GM12872 (cell line): ENCODE data around the gene FBRS.

Experiments
- TF ChIP-seq, protein P1 (sequence below): IDR thresholded peaks from 3 replicates; pipeline ENCODE4 v1.5.1; 2011; ENCODE audit warnings: low read depth, mild to moderate bottlenecking, low read length, moderate library complexity; ENCODE audit not compliant: insufficient read depth

FBRS gene

DNA sequence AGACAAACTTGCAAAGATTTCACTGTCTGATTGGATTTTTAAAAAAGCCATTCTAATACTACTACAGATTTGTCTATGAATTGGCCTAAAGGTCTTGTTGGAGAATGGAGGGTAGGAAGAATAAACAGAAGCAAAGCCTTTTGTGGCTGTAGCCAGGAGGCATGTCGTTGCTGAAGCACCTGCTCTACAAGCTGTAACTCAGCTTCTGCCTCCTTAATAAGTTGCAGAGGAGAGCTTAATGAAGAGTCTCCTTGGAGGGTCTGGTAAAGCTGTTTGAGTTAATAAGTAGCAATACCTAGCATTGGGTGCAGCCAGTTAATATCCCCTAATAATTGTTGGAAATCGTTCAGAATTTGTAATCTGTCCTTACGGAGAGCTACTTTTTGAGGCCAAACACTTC, 38.1 kb upstream of the FBRS start:
- TF ChIP-seq, protein P1, sequence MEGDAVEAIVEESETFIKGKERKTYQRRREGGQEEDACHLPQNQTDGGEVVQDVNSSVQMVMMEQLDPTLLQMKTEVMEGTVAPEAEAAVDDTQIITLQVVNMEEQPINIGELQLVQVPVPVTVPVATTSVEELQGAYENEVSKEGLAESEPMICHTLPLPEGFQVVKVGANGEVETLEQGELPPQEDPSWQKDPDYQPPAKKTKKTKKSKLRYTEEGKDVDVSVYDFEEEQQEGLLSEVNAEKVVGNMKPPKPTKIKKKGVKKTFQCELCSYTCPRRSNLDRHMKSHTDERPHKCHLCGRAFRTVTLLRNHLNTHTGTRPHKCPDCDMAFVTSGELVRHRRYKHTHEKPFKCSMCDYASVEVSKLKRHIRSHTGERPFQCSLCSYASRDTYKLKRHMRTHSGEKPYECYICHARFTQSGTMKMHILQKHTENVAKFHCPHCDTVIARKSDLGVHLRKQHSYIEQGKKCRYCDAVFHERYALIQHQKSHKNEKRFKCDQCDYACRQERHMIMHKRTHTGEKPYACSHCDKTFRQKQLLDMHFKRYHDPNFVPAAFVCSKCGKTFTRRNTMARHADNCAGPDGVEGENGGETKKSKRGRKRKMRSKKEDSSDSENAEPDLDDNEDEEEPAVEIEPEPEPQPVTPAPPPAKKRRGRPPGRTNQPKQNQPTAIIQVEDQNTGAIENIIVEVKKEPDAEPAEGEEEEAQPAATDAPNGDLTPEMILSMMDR: no peak

DNA sequence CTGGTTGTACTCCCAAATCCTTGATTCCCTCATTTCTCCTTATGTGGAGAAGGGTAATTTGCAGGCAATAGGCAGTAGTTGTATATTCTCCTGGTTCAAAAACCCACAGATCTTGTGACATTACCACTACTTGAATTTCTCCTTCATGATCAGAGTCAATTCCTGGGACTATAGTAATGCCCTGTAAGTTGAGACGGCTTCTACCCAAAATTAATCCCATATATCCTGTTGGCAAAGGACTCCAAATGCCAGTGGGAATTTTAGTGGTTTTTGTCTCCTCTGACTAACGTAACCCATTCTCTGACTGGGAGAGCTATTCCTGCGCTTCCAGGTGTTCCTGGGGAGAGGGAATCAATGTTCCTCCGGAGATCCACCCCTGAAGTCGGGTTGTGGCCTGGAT, 36.5 kb upstream of the FBRS start:
- TF ChIP-seq, protein P1: no peak

DNA sequence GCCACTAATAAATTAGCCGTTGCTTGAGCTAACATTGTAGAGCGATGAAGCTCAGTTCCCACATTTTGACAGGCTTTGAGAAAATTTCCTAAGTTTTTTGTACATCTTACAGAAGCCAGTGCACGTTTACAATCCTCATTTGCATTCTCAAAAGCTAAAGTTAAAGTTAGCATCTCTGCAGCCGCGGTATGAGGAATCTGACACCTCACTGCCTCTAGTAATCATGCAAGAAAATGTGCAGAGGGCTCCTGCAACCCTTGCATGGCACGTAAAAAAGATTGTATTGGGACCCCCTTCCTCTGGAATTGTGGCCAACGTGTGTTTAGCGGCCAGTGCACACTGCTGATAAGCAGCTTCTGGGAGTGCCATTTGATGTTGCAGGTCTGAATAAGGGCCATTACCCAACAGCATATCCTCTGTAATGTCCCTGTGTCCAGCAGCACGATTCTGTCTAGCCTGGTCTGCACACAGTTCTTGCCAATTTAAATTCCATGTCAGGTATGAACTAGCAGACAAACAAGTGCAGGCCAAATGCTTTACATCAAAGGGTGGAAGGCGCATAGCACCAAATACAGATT, 35.7 kb upstream of the FBRS start:
- TF ChIP-seq, protein P1: no peak

DNA sequence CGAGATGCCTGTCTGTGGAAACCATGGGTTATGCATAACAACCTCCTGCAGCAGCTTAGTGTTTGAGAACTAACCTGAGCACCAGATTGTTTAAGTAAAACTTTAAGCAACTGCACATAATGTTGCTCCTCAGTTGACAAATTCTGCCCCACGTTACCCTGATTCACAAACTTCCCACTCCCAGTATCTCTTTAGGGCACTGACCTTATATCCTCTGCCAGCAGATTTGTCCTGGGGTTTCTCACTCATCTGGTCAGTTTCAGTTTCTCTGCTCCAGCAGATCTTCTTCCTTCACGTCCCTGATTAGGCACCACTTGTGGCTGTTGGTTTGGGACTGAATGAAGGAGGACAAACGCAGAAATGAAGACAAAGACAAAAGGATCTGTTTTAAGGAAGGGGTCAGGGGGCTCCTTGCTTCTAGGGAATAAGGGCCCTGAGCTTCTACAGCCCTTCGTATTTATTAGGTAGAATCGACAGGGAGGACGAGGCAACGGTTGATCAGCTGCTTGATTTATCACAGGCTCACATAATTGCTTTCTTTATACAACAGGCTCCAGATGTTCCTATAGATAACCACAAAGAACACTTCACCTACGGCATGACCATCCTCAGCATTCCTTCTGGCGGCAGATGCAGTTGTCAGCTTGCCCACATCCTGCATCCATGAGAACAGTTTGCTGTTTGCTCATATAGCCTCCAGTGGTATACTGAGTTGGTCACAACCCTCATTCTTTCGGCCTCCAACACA, 34.5 kb upstream of the FBRS start:
- TF ChIP-seq, protein P1: no peak

DNA sequence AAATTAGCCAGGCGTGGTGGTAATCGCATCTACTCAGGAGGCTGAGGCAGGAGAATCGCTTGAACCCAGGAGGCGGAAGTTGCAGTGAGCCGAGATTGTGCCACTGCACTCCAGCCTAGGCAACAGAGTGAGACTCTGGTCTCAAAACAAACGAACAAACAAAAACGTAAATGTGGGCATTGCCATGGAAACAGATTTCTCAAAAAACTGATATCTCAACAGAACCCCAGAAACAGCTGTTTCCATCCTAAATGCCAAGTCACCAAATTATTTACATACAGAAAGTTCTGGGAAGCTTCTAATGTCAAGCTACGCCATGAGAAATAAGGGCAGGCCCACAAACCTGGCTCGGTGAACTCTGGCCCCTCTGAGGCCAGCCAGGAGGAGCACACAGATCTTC, 32.0 kb upstream of the FBRS start:
- TF ChIP-seq, protein P1: no peak

DNA sequence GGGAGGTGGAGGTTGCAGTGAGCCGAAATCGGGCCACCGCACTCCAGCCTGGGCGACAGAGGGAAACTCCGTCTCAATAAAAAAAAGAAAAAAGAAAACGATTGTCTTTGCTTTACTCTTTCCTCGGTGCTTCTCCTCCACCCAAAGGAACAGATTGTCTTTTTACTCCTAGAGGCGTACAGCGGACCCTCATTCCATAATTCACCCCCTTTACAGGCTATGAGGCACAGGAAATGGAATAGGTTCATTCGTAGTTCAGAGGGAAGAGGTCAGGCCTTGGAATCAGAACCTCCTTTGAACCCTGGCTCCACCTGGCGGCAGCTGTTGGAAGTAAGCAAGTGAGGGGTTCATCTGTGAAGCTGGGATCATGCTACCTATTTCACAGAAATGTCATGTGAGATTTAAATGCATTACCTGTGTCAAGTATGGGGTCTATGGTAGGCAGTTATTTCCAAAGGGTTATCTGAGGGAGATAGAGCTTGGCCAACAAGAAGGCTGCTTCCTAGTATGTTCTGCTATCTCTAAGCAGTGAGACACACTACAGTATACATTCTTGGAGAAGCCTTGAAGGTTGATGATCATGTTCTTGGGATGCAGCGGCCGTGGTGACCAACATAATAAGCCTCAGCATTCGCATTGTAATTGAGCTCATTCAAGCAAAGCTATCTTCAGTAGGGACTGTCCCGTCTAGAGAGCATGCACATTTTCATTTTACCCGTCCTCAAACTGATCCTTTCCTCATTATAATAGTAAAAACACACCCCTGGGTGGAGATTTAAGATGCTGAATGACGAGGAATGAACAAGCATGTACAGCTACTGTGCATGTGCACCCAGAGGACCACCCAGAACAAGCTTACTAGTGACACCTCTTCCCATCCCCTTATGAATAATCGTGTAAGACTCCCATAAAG, 29.3 kb upstream of the FBRS start:
- TF ChIP-seq, protein P1: peak; percentile 95

DNA sequence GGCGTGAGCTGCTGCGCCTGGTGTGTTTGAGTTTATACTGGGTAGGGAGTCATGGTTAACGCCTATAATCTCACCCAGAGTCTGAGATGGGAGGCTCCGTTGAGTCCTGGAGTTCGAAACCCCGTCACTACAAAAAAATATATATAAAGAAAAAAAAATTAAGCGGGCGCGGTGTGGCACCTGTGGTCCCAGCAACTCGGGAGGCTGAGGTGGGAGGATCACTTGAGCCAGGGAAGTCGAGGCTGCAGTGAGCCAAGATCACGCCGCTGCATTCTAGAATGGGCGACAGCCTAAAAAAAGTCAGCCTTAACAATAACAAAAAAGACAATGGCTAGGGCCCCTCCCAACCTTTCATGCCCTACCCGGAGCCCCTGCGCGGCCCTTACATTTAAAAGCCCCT, 24.7 kb upstream of the FBRS start:
- TF ChIP-seq, protein P1: no peak
